ENCODE measurements around the gene MYRIP.

DNA sequence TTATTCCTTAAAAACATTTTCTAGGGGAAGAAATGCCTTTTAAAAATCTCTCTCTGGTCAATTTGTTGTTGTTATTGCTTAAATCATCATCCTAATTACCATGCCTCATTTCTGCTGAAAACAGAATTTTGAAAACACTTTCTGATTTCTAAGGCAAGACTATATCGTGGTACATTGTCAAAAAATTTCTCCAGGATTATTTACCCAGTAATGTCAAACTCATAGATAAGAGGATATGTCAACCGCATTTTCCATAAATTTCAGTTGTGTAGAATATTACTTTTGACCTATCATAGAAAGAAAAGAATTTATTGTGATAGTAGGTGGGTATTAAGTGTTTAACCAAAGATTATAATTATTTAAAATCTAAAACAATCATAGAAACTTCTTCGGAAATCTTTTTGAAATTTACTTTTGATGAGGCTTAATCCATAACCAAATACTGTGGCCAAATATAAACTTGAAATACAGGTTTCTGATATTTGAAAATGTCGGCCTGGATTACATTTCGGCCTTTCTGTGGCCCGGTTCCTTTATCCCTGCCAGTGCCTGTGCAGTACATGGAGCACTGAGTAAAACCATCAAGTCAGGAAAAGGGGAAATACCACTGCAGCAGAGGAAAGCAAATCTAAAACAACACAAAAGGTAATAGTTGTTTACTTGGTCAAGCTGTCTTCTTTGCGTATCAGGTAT, 173.4 kb downstream of the MYRIP start:
- no peak for TF ChIP-seq POLR2A (IDR thresholded peaks at IDR 0.05)
- no peak for TF ChIP-seq CTCF (IDR thresholded peaks at IDR 0.05)
